ENCODE measurements around the gene ZNF84.

DNA sequence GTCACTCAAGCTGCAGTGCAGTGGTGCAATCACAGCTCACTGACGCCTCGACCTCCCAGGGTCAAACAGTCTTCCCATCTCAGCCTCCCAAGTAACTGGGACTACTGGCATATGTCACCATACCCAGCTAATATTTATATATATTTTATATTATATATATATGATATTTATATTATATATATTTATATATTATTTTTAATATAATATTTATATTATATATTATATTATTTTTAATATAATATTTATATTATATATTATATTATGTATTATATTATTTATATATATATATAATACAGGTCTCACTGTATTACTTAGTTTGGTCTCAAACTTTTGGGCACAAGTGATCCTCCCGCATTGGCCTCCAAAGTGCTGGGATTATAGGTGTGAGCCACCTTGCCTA is 9.4 kb downstream of the ZNF84 start:
- TF ChIP-seq, protein P1, sequence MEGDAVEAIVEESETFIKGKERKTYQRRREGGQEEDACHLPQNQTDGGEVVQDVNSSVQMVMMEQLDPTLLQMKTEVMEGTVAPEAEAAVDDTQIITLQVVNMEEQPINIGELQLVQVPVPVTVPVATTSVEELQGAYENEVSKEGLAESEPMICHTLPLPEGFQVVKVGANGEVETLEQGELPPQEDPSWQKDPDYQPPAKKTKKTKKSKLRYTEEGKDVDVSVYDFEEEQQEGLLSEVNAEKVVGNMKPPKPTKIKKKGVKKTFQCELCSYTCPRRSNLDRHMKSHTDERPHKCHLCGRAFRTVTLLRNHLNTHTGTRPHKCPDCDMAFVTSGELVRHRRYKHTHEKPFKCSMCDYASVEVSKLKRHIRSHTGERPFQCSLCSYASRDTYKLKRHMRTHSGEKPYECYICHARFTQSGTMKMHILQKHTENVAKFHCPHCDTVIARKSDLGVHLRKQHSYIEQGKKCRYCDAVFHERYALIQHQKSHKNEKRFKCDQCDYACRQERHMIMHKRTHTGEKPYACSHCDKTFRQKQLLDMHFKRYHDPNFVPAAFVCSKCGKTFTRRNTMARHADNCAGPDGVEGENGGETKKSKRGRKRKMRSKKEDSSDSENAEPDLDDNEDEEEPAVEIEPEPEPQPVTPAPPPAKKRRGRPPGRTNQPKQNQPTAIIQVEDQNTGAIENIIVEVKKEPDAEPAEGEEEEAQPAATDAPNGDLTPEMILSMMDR (IDR thresholded peaks at IDR 0.05), result no peak
- no peak for TF ChIP-seq POLR2A (IDR thresholded peaks at IDR 0.05)

Measured in lower leg skin (tissue), 3 donors.